ENCODE measurements around the gene AP4S1.

DNA sequence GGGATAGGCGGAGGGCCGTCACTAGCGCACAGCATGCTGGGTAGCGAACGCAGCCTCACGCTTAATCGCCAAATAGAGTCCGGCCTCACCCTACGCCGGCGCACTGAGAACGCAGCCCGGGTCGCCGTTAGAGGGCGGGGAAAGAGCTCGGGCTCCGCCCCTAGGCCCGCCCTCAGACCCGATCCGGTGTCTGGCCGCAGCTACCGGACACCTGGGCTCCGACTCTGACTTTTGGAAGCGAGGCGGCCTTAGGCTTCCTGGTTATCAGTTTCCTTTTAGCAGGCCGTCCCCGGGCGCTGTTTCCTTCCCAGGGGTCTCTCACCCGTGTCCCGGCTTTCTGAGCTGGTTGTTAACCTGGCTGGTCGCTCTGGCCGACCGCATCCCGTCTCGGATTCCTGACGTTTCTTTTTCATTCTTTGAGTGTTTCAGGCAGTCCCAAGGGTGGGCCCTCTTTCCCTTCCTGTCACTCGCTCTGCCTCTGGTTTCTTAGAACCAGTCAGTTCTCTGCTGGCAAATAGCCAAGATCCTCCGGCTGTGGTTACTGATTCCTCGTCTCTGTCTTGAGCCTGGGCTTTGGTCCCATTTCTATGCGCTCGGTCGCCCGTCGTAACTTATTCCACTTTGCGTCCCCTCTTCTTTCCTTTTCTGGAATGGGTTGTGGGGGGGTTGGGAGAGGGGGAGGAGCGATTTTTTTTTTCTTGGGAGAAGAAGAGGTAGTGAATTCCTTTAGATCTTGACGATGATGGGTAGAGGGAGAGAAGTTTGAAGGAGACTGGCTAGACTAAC is 1.2 kb downstream of the AP4S1 start:
- TF ChIP-seq, protein P1, sequence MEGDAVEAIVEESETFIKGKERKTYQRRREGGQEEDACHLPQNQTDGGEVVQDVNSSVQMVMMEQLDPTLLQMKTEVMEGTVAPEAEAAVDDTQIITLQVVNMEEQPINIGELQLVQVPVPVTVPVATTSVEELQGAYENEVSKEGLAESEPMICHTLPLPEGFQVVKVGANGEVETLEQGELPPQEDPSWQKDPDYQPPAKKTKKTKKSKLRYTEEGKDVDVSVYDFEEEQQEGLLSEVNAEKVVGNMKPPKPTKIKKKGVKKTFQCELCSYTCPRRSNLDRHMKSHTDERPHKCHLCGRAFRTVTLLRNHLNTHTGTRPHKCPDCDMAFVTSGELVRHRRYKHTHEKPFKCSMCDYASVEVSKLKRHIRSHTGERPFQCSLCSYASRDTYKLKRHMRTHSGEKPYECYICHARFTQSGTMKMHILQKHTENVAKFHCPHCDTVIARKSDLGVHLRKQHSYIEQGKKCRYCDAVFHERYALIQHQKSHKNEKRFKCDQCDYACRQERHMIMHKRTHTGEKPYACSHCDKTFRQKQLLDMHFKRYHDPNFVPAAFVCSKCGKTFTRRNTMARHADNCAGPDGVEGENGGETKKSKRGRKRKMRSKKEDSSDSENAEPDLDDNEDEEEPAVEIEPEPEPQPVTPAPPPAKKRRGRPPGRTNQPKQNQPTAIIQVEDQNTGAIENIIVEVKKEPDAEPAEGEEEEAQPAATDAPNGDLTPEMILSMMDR (IDR thresholded peaks at IDR 0.05; ENCODE audit: low read depth, low read length, poor library complexity, severe bottlenecking) = no peak
- TF ChIP-seq EZH2phosphoT487 (IDR thresholded peaks at IDR 0.05; ENCODE audit: borderline replicate concordance, low read length) = no peak
